Measurements from ENCODE around the gene RNF138.
"Not testable (repeated sequence)": the region's sequence is repeated elsewhere in the genome, so short reads cannot be mapped to it uniquely, and the experiment has no call there.

RNF138 gene

DNA sequence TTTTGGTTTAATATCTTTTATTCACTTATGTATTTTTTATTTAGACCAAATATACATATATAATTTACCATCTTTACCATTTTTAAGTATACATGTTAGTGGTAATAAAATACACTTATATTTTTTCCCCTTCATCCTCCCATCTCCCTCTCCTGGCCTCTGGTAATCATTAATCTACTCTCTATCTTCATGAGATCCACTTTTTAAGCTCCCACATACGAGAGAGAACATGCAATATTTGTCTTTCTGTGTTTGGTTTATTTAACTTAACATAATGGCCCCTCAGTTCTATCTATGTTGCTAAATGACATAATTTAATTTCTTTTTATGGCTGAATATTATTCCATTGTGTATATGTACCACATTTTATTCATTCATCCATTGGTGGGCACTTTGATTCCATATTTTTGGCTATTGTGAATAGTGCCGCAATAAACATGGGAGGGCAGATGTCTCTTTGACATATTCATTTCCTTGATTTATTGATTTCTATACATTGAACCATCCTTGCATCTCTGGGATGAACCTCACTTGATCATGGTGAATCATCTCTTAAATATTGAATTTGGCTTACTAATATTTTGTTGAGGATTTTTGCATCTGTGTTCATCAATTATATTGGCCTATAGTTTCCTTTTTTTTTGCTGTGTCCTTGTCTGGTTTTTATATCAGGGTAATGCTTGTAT is 56.7 kb downstream of the RNF138 start:
- no peak for DNase-seq (ENCODE audit: low read depth)

DNA sequence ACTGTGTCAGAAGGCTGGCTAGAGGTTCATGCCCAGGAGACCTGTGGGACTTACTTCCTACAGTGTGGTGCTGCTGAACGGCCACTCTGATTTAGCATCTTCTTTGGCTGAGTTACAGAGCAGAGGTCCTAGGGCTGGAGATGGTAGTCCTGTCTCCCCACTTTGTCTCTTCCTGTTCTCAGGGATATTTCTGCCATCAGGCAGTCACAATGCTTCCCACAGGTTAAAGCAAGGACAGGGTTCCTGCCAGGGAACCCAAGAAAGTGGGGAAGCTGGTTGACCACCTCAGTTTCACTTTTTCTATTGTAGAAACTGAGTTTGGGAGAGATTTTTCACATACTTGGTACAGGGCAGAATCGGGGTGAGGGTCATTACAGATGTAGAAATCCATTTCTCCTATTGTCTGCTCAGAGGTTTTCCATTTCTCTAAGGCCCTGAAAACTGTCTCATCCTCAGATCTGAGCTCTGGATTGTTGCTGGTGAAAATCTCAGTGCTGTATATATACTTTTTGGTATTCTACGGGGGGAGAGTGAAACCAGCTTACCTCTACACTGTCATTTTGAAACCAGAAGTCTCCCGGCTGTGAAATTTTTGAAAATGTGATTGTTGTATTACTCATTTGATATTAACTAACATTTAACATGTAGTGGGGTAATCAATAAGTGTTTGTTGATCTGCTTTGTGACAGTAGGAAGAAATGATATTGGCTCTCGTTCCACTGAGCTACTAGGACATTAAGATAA is 61.2 kb downstream of the RNF138 start:
- TF ChIP-seq, protein P1, sequence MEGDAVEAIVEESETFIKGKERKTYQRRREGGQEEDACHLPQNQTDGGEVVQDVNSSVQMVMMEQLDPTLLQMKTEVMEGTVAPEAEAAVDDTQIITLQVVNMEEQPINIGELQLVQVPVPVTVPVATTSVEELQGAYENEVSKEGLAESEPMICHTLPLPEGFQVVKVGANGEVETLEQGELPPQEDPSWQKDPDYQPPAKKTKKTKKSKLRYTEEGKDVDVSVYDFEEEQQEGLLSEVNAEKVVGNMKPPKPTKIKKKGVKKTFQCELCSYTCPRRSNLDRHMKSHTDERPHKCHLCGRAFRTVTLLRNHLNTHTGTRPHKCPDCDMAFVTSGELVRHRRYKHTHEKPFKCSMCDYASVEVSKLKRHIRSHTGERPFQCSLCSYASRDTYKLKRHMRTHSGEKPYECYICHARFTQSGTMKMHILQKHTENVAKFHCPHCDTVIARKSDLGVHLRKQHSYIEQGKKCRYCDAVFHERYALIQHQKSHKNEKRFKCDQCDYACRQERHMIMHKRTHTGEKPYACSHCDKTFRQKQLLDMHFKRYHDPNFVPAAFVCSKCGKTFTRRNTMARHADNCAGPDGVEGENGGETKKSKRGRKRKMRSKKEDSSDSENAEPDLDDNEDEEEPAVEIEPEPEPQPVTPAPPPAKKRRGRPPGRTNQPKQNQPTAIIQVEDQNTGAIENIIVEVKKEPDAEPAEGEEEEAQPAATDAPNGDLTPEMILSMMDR (IDR thresholded peaks at IDR 0.05; ENCODE audit: control insufficient read depth, insufficient read depth, low read depth, low read length, missing control alignments): no peak
- no peak overlapping the region for H3K4me3 ChIP-seq (ENCODE audit: control insufficient read depth, low read depth, low read length)
- no peak for DNase-seq (ENCODE audit: low read depth)

More for the DNA sequence above, 56.7 kb downstream of the RNF138 start:
- TF ChIP-seq, protein P1 (IDR thresholded peaks at IDR 0.05; ENCODE audit: control insufficient read depth, insufficient read depth, low read depth, low read length, missing control alignments): no peak
- no peak overlapping the region for H3K4me3 ChIP-seq (ENCODE audit: control insufficient read depth, low read depth, low read length)

DNA sequence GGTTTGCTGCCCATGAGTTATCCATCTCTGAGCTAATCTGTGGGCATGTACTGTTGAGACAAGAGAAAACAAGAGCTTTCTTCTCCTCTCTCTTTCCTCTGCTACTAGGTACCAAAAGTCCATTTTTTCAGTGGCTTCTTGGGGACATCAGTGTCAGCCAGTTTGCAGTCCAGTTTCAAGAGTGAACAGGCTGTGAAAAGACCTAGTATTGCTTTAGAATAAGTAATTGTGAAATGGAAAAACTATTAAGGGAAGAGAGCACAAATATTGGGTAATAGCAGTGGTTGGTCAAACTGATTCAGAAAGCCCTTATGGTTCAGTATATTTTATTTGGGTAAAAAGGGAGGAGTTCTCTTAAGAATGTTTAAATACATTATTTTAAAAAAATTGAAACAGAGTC is 65.2 kb downstream of the RNF138 start:
- no peak for DNase-seq (ENCODE audit: low read depth)
- TF ChIP-seq, protein P1 (IDR thresholded peaks at IDR 0.05; ENCODE audit: control insufficient read depth, insufficient read depth, low read depth, low read length, missing control alignments): no peak
- H3K4me3 ChIP-seq (ENCODE audit: control insufficient read depth, low read depth, low read length): no peak overlapping the region

DNA sequence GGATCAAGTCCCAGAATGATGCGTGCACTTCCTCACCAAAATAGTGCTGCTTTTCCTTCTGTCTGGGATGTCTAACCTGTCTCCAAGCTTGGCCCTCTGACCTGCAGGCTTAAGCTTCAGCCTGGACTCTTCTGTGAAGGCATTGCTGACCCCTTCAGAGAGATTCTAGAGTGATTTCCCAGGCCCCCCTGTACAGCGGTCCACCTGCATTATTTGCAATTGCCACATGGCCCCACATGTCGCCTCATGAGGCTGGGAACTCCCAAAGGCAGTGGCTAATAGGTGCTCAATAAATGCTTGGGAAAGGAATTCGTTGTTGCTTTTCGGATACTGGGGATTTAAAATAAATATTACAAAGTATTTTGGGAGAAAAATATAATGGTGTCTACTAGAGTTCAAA is 65.9 kb downstream of the RNF138 start:
- TF ChIP-seq, protein P1 (IDR thresholded peaks at IDR 0.05; ENCODE audit: control insufficient read depth, insufficient read depth, low read depth, low read length, missing control alignments): no peak
- H3K4me3 ChIP-seq (ENCODE audit: control insufficient read depth, low read depth, low read length): no peak overlapping the region
- DNase-seq (ENCODE audit: low read depth): no peak

DNA sequence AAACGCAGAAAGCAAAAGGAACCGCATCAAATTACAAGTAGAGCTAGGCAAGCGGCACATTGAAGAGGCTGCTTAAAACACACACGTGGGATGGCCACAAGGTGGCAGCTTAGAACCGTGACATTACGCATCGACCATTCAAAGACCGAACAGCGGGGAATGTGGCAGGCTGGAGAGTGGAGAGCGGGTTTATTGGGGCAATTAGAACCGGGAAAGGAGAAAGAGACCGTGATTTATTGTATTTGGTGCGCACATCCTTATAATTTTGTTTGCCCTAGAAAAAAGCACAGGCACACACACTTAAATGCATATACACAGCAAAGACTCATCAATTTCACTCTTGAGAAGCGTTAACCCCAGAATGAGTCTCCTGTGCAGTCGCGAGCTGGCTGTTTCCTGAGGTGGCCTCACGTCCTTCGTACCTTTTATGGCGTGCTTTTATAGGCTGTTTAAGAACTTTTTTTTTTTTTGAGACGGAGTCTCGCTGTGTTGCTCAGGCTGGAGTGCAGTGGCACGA is 66.5 kb downstream of the RNF138 start:
- peak overlapping the region; percentile 4; the same call in 1 of the 2 replicates for H3K4me3 ChIP-seq (ENCODE audit: control insufficient read depth, low read depth, low read length)
- TF ChIP-seq, protein P1 (IDR thresholded peaks at IDR 0.05; ENCODE audit: control insufficient read depth, insufficient read depth, low read depth, low read length, missing control alignments): peak; percentile 84

DNA sequence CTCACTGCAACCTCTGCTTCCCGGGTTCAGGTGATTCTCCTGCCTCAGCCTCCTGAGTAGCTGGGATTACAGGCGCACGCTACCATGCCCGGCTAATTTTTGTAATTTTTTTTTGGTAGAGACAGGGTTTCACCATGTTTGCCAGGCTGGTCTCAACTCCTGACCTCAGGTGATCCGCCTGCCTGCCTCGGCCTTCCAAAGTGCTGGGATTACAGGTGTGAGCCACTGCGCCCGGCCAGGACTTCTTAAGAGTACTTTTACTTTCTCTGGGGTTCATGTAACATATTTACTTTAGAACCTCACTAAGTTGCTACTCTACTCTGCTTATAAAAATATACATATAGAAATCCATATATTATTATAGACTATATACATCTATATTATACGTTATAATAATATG is 67.0 kb downstream of the RNF138 start:
- not testable (repeated sequence) for DNase-seq (ENCODE audit: low read depth); H3K4me3 ChIP-seq (ENCODE audit: control insufficient read depth, low read depth, low read length)

More for the DNA sequence above, 66.5 kb downstream of the RNF138 start:
- DNase-seq (ENCODE audit: low read depth): peak; percentile 71

DNA sequence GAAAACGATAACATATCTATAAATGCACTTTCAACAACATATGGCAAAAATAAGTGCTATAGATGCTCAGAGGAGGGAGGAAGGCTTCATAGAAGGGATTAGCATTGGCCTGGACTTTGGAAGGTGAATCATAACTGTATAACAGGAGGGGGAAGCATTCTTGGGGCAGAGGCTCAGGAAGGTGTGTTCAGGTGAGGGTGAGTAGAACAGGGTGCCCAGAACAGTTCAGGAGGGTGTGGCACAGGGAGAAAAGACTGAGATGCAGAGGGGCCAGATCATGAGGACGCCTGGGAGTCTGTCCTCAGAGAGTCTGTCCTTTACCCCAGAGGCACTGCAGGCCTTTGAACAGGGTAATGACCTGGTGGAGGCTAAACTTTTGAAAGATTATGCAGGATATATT is 68.9 kb downstream of the RNF138 start:
- no peak overlapping the region for H3K4me3 ChIP-seq (ENCODE audit: control insufficient read depth, low read depth, low read length)
- TF ChIP-seq, protein P1 (IDR thresholded peaks at IDR 0.05; ENCODE audit: control insufficient read depth, insufficient read depth, low read depth, low read length, missing control alignments): no peak
- DNase-seq (ENCODE audit: low read depth): no peak

Measured in AG09309 (cell line).